Uterus (tissue), 2 donors: ENCODE measurements around the gene TRIO.

ENCODE experiments used
- POLR2A ChIP-seq, 2 donors: fragments of 450-650 bp; IDR thresholded peaks; one replicate each; pipeline ENCODE4 v1.6.1; 2016; ENCODE audit warnings: antibody characterized with exemption in 2 of 2, mild to moderate bottlenecking in 1 of 2, moderate library complexity in 1 of 2
- TF ChIP-seq, protein P1 (sequence below), 4 experiments: fragments of 200-600 bp in 2 of 4; fragments of 450-650 bp in 2 of 4; sonication (generic) in 2 of 4; IDR thresholded peaks; one replicate each; pipeline ENCODE4 v1.5.1; 2016 to 2019; ENCODE audit warnings: antibody characterized with exemption in 4 of 4, mild to moderate bottlenecking in 2 of 4, moderate library complexity in 1 of 4

DNA sequence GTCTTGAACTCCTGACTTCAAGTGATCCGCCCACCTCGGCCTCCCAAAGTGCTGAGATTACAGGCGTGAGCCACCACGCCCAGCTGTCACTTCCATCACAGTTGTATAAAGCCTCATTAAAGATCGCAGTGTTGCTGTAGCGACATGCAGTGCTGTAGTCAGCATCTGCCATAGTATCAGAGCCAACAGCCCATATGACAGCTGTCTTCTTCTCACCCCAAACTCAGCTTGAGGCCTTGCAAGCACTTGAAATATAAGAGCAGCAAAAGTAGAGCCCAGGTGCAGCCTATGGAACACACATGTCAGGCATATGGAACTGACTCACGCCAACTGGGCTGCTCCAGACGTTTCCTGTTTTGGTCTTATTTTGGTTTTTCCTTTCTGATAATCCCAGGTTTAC is 167.8 kb downstream of the TRIO start:
- TF ChIP-seq, protein P1, sequence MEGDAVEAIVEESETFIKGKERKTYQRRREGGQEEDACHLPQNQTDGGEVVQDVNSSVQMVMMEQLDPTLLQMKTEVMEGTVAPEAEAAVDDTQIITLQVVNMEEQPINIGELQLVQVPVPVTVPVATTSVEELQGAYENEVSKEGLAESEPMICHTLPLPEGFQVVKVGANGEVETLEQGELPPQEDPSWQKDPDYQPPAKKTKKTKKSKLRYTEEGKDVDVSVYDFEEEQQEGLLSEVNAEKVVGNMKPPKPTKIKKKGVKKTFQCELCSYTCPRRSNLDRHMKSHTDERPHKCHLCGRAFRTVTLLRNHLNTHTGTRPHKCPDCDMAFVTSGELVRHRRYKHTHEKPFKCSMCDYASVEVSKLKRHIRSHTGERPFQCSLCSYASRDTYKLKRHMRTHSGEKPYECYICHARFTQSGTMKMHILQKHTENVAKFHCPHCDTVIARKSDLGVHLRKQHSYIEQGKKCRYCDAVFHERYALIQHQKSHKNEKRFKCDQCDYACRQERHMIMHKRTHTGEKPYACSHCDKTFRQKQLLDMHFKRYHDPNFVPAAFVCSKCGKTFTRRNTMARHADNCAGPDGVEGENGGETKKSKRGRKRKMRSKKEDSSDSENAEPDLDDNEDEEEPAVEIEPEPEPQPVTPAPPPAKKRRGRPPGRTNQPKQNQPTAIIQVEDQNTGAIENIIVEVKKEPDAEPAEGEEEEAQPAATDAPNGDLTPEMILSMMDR (IDR thresholded peaks at IDR 0.05) = no peak
- TF ChIP-seq POLR2A (IDR thresholded peaks at IDR 0.05) = no peak
